Gastroesophageal sphincter (tissue), 4 donors: ENCODE data around the gene NCOR1. TPM values are rescaled to one million over a fixed set of nuclear protein-coding genes. Genes with fewer than 3 reads are reported as not detected.

Experiments used
- ATAC-seq: fragments of 150-250 bp; one replicate; pipeline ENCODE4 v1.9.1; 2016; ENCODE audit warnings: mild to moderate bottlenecking, moderate library complexity
- H3K27ac ChIP-seq, 4 donors: fragments of 200-600 bp; sonication (generic) in 3 of 4; 1 replicate in 3 of 4; 2 replicates in 1 of 4; pipeline ENCODE4 v1.5.1; 2016 to 2019
- H3K27me3 ChIP-seq: fragments of 200-600 bp; sonication (generic); one replicate; pipeline ENCODE4 v1.5.1; 2019
- H3K36me3 ChIP-seq, 2 donors: fragments of 200-600 bp; sonication (generic); one replicate each; pipeline ENCODE4 v1.5.1; 2019; ENCODE audit warnings: control low read depth in 1 of 2
- H3K4me1 ChIP-seq, 3 donors: fragments of 200-600 bp; sonication (generic); 1 replicate in 2 of 3; 2 replicates in 1 of 3; pipeline ENCODE4 v1.5.1; 2016 to 2019; ENCODE audit warnings: control low read depth in 2 of 3
- H3K4me3 ChIP-seq, 2 donors: fragments of 200-600 bp; sonication (generic); one replicate each; pipeline ENCODE4 v1.5.1; 2019; ENCODE audit warnings: mild to moderate bottlenecking in 1 of 2, moderate library complexity in 1 of 2
- H3K9me3 ChIP-seq, 3 donors: fragments of 200-600 bp; sonication (generic); one replicate each; pipeline ENCODE4 v1.5.1; 2017 to 2019; ENCODE audit warnings: control low read depth in 2 of 3
- EP300 ChIP-seq: sonication (generic); formaldehyde crosslinking; IDR thresholded peaks from one replicate; pipeline ENCODE4 v1.6.1; 2017; ENCODE audit warnings: antibody characterized with exemption, mild to moderate bottlenecking
- POLR2A ChIP-seq, 2 donors: fragments of 450-650 bp; IDR thresholded peaks; one replicate each; pipeline ENCODE4 v1.6.1; 2017; ENCODE audit warnings: antibody characterized with exemption in 2 of 2, mild to moderate bottlenecking in 2 of 2, moderate library complexity in 1 of 2
- POLR2AphosphoS5 ChIP-seq: sonication (generic); formaldehyde crosslinking; IDR thresholded peaks from one replicate; pipeline ENCODE4 v1.6.1; 2017; ENCODE audit warnings: antibody characterized with exemption
- WGBS, 2 donors: methylation state at CpG; one replicate each; pipeline ENCODE4 v1.1.5; 2018; ENCODE audit warnings: low coverage in 1 of 2; 5-methylcytosine and 5-hydroxymethylcytosine counted together
- total RNA-seq, 4 donors: library from RNA; depleted of rRNA; stranded (reverse); fragments of >200 nt; gene quantifications; one replicate each; pipeline ENCODE4 v1.1.0, GENCODE V29; 2016
- TF ChIP-seq, protein P1 (sequence below), 4 experiments: fragments of 200-600 bp in 2 of 4; fragments of 450-650 bp in 2 of 4; sonication (generic) in 1 of 4; IDR thresholded peaks; one replicate each; pipeline ENCODE4 v1.5.1; 2017 to 2019; ENCODE audit warnings: antibody characterized with exemption in 4 of 4, mild to moderate bottlenecking in 2 of 4, moderate library complexity in 2 of 4

Gene NCOR1
- total RNA-seq, 4 donors from 2014 or later, result 76.3 to 160 (median 108) TPM

DNA sequence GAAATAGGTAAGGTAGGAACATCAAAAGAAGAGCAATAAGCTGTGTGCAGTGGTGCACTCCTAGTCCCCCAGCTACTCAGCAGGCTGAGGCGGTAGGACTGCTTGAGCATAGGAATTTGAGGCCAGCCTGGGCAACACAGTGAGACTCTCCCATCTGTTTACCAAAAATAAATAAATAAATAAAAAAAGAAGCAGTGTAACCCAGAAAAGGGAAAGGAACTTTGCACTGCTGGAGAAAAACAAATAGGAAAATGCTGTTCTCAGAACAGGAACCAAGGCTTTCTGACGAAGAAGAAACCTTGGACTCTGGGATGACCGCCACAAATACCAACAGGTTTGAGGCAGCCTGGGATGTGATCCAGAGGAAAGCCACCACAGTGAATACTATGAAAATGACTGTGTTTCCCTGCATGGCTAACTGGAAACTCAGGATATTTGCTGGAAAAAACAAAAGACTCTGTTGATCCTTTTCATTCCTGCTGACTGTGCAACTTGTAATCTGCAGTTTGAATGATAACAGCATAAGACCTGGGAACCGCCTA lies 174.6 kb downstream of the NCOR1 start:
- H3K27me3 ChIP-seq, result no peaks in the 10 kb centered on the region
- H3K4me3 ChIP-seq, result no peak overlapping the region
- no peaks in the 10 kb centered on the region for H3K4me1 ChIP-seq
- TF ChIP-seq POLR2AphosphoS5 (no peak), POLR2A (IDR thresholded peaks at IDR 0.05) (no peak), EP300 (no peak)
- TF ChIP-seq, protein P1, sequence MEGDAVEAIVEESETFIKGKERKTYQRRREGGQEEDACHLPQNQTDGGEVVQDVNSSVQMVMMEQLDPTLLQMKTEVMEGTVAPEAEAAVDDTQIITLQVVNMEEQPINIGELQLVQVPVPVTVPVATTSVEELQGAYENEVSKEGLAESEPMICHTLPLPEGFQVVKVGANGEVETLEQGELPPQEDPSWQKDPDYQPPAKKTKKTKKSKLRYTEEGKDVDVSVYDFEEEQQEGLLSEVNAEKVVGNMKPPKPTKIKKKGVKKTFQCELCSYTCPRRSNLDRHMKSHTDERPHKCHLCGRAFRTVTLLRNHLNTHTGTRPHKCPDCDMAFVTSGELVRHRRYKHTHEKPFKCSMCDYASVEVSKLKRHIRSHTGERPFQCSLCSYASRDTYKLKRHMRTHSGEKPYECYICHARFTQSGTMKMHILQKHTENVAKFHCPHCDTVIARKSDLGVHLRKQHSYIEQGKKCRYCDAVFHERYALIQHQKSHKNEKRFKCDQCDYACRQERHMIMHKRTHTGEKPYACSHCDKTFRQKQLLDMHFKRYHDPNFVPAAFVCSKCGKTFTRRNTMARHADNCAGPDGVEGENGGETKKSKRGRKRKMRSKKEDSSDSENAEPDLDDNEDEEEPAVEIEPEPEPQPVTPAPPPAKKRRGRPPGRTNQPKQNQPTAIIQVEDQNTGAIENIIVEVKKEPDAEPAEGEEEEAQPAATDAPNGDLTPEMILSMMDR (IDR thresholded peaks at IDR 0.05), result no peak
- ATAC-seq, result no peak
- peaks cover 0 to 4% (median 0%) of the 10 kb centered on the region in 3 donors for H3K9me3 ChIP-seq
- peaks cover 5 to 100% of the 10 kb centered on the region in 2 donors for H3K36me3 ChIP-seq
- no peak overlapping the region for H3K27ac ChIP-seq
- 63 to 78% methylated on average over 3 to 4 of the region's 4 CpGs for WGBS, 2 donors

DNA sequence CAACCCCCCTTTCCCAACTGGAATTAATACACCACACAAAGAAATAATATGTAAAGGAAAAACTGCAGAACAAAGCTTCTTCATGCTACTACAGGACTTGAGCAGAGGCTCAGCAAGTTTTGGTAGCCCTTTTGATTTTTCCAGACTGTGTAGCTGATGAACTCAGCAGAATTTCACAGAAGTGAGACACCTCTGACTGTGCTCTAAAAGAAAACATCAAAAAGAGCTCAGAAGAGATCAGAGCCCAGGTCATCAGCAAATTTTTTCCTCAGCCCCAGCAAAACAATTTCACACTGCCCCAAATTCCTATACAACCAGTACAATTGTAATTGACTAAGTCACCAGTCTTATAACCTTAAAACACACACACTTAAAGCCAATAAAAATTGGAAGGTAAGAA lies 177.7 kb downstream of the NCOR1 start:
- Histone ChIP-seq H3K27me3 (no peaks in the 10 kb centered on the region), H3K36me3 (peaks cover 3 to 100% of the 10 kb centered on the region in 2 donors), H3K9me3 (peaks cover 0 to 4% (median 0%) of the 10 kb centered on the region in 3 donors), H3K27ac (no peak overlapping the region), H3K4me1 (no peaks in the 10 kb centered on the region), H3K4me3 (no peak overlapping the region)
- no peak for ATAC-seq
- TF ChIP-seq, protein P1 (IDR thresholded peaks at IDR 0.05), result no peak
- TF ChIP-seq EP300 (no peak), POLR2A (IDR thresholded peaks at IDR 0.05) (no peak), POLR2AphosphoS5 (no peak)

DNA sequence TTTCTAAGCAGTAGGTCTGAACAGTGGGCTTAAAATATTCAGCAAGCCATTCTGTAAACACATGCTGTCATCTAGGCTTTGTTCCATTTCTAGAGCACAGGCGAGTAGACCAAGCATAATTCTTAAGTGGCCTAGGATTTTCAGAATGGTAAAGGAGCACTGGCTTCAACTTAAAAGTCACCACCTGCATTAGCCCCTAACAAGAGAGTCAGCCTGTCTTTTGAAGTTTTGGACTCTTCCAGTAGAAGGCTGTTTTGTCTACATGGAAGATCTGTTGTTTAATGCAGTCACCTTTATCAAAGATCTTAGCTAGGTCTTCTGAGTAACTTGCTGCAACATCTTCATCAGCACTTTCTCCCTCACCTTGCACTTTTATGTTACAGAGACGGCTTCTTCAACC lies 179.1 kb downstream of the NCOR1 start:
- Histone ChIP-seq H3K27ac (no peak overlapping the region), H3K36me3 (peaks cover 3 to 100% of the 10 kb centered on the region in 2 donors), H3K27me3 (no peaks in the 10 kb centered on the region), H3K4me3 (no peak overlapping the region), H3K4me1 (no peaks in the 10 kb centered on the region), H3K9me3 (peaks cover 0 to 4% (median 0%) of the 10 kb centered on the region in 3 donors)
- ATAC-seq, result no peak
- 100% methylated on average over 2 of the region's 2 CpGs for WGBS, 2 donors
- no peak for TF ChIP-seq EP300
- TF ChIP-seq, protein P1 (IDR thresholded peaks at IDR 0.05), result no peak
- no peak for TF ChIP-seq POLR2A (IDR thresholded peaks at IDR 0.05)
- TF ChIP-seq POLR2AphosphoS5, result no peak

DNA sequence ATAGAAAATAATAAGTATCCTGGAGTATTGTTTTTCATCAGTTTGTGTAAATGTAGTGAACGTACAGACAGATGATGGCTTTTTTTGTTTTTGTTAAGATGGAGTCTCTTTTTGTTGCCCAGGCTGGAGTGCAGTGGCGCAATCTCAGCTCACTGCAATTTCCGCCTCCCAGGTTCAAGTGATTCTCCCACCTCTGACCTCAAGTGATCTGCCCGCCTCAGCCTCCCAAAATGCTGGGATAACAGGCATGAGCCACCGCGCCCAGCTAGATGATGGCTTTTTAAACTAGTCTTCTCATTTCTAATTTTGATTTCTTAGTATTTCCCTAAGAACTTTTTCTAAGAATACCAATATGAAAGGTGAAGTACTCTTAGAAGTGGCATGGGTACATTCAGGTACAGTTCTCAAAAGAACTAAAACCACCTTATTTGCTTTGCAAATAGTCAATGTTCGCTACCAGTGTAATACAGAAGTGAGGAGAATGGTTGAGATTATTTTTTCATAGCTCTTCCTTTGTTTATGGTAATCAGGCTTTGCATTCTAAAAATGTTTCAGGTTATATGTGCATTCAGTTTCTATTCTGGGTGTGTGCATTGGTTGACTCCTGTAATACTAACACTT lies 181.5 kb downstream of the NCOR1 start:
- Histone ChIP-seq H3K27me3 (no peaks in the 10 kb centered on the region), H3K9me3 (peaks cover 0 to 4% (median 0%) of the 10 kb centered on the region in 3 donors), H3K27ac (no peak overlapping the region), H3K4me1 (peaks cover 0 to 8% (median 0%) of the 10 kb centered on the region in 3 donors), H3K4me3 (no peak overlapping the region), H3K36me3 (peaks cover 3 to 99% of the 10 kb centered on the region in 2 donors)
- TF ChIP-seq POLR2A (IDR thresholded peaks at IDR 0.05) (no peak), POLR2AphosphoS5 (no peak), EP300 (no peak)
- TF ChIP-seq, protein P1 (IDR thresholded peaks at IDR 0.05), result no peak
- ATAC-seq, result no peak
- WGBS, 2 donors, result 93 to 97% methylated on average over 7 of the region's 7 CpGs
